AG04450 (cell line): ENCODE results near the gene WDR27. TPM values are rescaled to one million over a fixed set of nuclear protein-coding genes. Genes with fewer than 3 reads are reported as not detected.

Experiments used
- CTCF ChIA-PET: fragments of 300-600, 350-600 bp; formaldehyde crosslinking; extraction: SDS; loops from one replicate; lab custom pipeline; 2022; ENCODE audit warnings: antibody characterized with exemption, inconsistent platforms; lab: Charles Lee
- POLR2A ChIA-PET: fragments of 350-600 bp; formaldehyde crosslinking; extraction: SDS; loops from one replicate; lab custom pipeline; 2021; ENCODE audit warnings: antibody characterized with exemption, inconsistent platforms; lab: Yijun Ruan, JAX
- DNase-seq: peaks from one replicate; pipeline ENCODE4 v3.0.0-alpha.2; 2011; ENCODE audit warnings: low read depth, low spot score
- H3K27ac ChIP-seq: one replicate; pipeline ENCODE4 v1.5.1; 2012; ENCODE audit warnings: low read depth, low read length, control low read depth
- H3K27me3 ChIP-seq: one replicate; pipeline ENCODE4 v1.6.0; 2012; ENCODE audit warnings: low read length; ENCODE audit not compliant: control insufficient read depth, insufficient read depth
- H3K4me3 ChIP-seq: 2 replicates; pipeline ENCODE4 v1.5.1; 2011; ENCODE audit warnings: mild to moderate bottlenecking, low read depth, low read length, control low read depth
- H3K9me3 ChIP-seq: 2 replicates; pipeline ENCODE4 v1.5.1; 2012; ENCODE audit warnings: low read length; ENCODE audit not compliant: control insufficient read depth, insufficient read depth
- CTCF ChIP-seq: IDR thresholded peaks from 2 replicates; pipeline ENCODE4 v1.5.1; 2011; ENCODE audit warnings: low read depth, low read length, control low read depth, inconsistent platforms
- polyA plus RNA-seq: library from polyadenylated mRNA; depleted of rRNA; stranded (reverse); fragments of >200 nt; gene quantifications from 2 replicates; pipeline ENCODE4 v1.2.3, GENCODE V29; 2011

WDR27 gene
- polyA plus RNA-seq, 1 experiment = 20.5 TPM

- H3K4me3 ChIP-seq = no peak overlapping the region
- no peak for TF ChIP-seq CTCF
- no peak for DNase-seq
- no peak overlapping the region for H3K27ac ChIP-seq
- H3K27me3 ChIP-seq = no peaks in the 10 kb centered on the region
- CTCF ChIA-PET = no interaction called here
- peaks cover 8% of the 10 kb centered on the region; the same call in 1 of the 2 replicates for H3K9me3 ChIP-seq
- POLR2A ChIA-PET = no interaction called here
Observed at GRCh38 chr6:169501128-169501527, 200.7 kb downstream of the WDR27 start.

- ChIA-PET POLR2A (no interaction called here), CTCF (no interaction called here)
- Histone ChIP-seq H3K4me3 (no peak overlapping the region), H3K9me3 (peaks cover 8% of the 10 kb centered on the region; the same call in 1 of the 2 replicates), H3K27me3 (no peaks in the 10 kb centered on the region), H3K27ac (no peak overlapping the region)
- no peak for DNase-seq
- no peak for TF ChIP-seq CTCF
Observed at GRCh38 chr6:169500688-169501087, 201.1 kb downstream of the WDR27 start.

GRCh38 chr6:169499848-169500247 is 202.0 kb downstream of the WDR27 start:
- Histone ChIP-seq H3K27ac (no peak overlapping the region), H3K27me3 (no peaks in the 10 kb centered on the region), H3K9me3 (peaks cover 8% of the 10 kb centered on the region; the same call in 1 of the 2 replicates), H3K4me3 (no peak overlapping the region)
- POLR2A ChIA-PET = no interaction called here
- CTCF ChIA-PET = interaction anchor here (1.4 kb wide), 1 partner anchor 20 kb away, joined by 4 read pairs; no protein-coding TSS in a partner anchor
- TF ChIP-seq CTCF = no peak
- DNase-seq = no peak

GRCh38 chr6:169498916-169499513 is 202.8 kb downstream of the WDR27 start:
- no peak for TF ChIP-seq CTCF
- Histone ChIP-seq H3K9me3 (peaks cover 8% of the 10 kb centered on the region; the same call in 1 of the 2 replicates), H3K4me3 (no peak overlapping the region), H3K27ac (no peak overlapping the region), H3K27me3 (no peaks in the 10 kb centered on the region)
- no peak for DNase-seq
- POLR2A ChIA-PET = no interaction called here
- CTCF ChIA-PET = interaction anchor here (1.4 kb wide), 1 partner anchor 21 kb away, joined by 4 read pairs; no protein-coding TSS in a partner anchor

- no peaks in the 10 kb centered on the region for H3K9me3 ChIP-seq
- H3K27me3 ChIP-seq = no peaks in the 10 kb centered on the region
- no peak overlapping the region for H3K27ac ChIP-seq
- CTCF ChIA-PET = no interaction called here
- no peak overlapping the region for H3K4me3 ChIP-seq
- POLR2A ChIA-PET = no interaction called here
- TF ChIP-seq CTCF = no peak
- no peak for DNase-seq
Observed at GRCh38 chr6:169495601-169496000, 206.2 kb downstream of the WDR27 start.
